ENCODE measurements around the gene MYH4. TPM values are rescaled to one million over a fixed set of nuclear protein-coding genes. Genes with fewer than 3 reads are reported as not detected.

Gene MYH4
- polyA plus RNA-seq, 1 donor from 2014 or later = not detected

DNA sequence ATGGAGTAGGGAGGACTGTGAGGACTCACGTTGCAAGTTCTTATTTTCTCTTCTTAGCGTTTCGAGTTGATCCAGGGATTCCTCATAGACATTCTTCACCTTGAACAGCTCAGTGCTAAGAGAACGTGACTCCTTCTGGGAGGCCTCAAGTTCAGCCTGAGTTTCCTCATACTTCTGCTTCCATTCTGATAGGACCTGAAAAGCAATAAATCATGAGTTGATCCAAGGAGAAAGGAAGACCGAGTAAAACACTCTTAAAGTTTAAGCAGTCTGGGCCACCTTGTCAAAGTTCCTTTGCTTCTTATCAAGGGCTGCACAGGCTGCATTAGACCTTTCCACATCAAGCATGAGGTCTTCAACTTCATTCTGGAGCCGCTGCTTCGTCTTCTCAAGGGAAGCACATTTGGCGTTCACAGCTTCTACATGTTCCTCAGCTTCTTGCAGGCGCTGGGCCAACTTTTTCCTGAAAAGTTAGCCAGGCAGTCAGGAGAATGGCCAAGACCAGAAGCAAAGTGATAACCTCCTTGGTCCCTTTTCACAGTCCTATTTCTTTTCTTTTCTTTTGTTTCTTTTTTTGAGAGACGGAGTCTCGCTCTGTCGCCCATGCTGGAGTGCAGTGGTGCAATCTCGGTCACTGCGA lies 72.7 kb downstream of the MYH4 start:
- Histone ChIP-seq H3K9me2 (ENCODE audit: insufficient read depth, low read length) (no peaks in the 10 kb centered on the region), H2AFZ (ENCODE audit: low read depth, low read length) (no peak overlapping the region), H3K27me3 (ENCODE audit: insufficient read depth, low read depth, low read length) (no peaks in the 10 kb centered on the region), H4K20me1 (ENCODE audit: insufficient read depth) (no peaks in the 10 kb centered on the region), H3K36me3 (ENCODE audit: insufficient read depth, low read length) (no peaks in the 10 kb centered on the region), H3F3A (ENCODE audit: insufficient read depth, low read length, poor library complexity, severe bottlenecking) (peaks cover 3% of the 10 kb centered on the region), H3K9ac (ENCODE audit: low read length) (no peak overlapping the region), H3K9me3 (ENCODE audit: low read length) (no peaks in the 10 kb centered on the region), H3K27ac (ENCODE audit: low read length) (no peak overlapping the region), H3K4me3 (ENCODE audit: low read length) (no peak overlapping the region), H3K79me2 (replicated peaks; ENCODE audit: insufficient read depth, low read length) (no peaks in the 10 kb centered on the region), H3K4me2 (ENCODE audit: low read length) (no peak overlapping the region)
- TF ChIP-seq SMC3 (conservative IDR thresholded peaks at IDR 0.05; ENCODE audit: poor library complexity) (no peak), EZH2 (IDR thresholded peaks at IDR 0.05; ENCODE audit: borderline replicate concordance, insufficient read depth, low read length, poor library complexity, severe bottlenecking) (no peak), TAF1 (IDR thresholded peaks at IDR 0.05; ENCODE audit: low read depth) (no peak), MXI1 (conservative IDR thresholded peaks at IDR 0.05; ENCODE audit: poor library complexity, severe bottlenecking) (no peak), EP300 (conservative IDR thresholded peaks at IDR 0.05; ENCODE audit: poor library complexity, severe bottlenecking) (no peak), RAD21 (conservative IDR thresholded peaks at IDR 0.05) (no peak), POLR2AphosphoS5 (IDR thresholded peaks at IDR 0.05) (no peak)
- TF ChIP-seq, protein P1, sequence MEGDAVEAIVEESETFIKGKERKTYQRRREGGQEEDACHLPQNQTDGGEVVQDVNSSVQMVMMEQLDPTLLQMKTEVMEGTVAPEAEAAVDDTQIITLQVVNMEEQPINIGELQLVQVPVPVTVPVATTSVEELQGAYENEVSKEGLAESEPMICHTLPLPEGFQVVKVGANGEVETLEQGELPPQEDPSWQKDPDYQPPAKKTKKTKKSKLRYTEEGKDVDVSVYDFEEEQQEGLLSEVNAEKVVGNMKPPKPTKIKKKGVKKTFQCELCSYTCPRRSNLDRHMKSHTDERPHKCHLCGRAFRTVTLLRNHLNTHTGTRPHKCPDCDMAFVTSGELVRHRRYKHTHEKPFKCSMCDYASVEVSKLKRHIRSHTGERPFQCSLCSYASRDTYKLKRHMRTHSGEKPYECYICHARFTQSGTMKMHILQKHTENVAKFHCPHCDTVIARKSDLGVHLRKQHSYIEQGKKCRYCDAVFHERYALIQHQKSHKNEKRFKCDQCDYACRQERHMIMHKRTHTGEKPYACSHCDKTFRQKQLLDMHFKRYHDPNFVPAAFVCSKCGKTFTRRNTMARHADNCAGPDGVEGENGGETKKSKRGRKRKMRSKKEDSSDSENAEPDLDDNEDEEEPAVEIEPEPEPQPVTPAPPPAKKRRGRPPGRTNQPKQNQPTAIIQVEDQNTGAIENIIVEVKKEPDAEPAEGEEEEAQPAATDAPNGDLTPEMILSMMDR (IDR thresholded peaks at IDR 0.05; ENCODE audit: poor library complexity, severe bottlenecking) = no peak
- TF ChIP-seq, protein P2, sequence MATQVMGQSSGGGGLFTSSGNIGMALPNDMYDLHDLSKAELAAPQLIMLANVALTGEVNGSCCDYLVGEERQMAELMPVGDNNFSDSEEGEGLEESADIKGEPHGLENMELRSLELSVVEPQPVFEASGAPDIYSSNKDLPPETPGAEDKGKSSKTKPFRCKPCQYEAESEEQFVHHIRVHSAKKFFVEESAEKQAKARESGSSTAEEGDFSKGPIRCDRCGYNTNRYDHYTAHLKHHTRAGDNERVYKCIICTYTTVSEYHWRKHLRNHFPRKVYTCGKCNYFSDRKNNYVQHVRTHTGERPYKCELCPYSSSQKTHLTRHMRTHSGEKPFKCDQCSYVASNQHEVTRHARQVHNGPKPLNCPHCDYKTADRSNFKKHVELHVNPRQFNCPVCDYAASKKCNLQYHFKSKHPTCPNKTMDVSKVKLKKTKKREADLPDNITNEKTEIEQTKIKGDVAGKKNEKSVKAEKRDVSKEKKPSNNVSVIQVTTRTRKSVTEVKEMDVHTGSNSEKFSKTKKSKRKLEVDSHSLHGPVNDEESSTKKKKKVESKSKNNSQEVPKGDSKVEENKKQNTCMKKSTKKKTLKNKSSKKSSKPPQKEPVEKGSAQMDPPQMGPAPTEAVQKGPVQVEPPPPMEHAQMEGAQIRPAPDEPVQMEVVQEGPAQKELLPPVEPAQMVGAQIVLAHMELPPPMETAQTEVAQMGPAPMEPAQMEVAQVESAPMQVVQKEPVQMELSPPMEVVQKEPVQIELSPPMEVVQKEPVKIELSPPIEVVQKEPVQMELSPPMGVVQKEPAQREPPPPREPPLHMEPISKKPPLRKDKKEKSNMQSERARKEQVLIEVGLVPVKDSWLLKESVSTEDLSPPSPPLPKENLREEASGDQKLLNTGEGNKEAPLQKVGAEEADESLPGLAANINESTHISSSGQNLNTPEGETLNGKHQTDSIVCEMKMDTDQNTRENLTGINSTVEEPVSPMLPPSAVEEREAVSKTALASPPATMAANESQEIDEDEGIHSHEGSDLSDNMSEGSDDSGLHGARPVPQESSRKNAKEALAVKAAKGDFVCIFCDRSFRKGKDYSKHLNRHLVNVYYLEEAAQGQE (IDR thresholded peaks at IDR 0.05; ENCODE audit: borderline replicate concordance) = no peak

DNA sequence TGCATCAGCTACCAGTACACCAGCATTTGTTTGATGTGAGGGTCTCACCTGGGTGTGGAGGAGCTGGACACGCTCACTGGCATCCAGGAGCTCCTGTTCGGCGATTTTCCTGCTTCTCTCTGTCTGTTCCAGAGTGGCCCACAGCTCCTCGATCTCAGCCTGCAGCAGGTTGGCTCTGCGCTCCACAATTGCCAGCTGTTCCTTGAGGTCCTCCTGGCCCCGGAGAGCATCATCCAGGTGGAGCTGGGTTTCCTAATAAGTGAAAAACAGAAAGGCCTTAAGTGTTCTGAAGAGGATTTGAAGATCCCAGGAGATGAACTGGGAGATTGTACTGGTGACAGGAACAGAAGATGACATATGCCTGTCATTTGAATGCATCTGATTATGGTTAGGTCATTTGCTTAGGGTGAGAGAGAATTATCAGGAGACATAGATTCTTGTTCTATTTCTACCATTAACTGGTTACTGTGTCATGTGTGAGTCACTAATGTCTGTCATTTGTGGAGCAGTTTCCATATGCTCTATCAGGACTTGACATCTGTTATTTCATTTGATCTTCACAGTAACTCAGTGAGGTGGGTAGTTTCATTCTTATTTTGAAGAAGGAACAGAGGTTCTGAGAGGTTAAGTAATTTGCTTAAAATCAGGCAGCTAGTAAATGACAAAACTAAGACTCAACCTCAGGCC lies 75.0 kb downstream of the MYH4 start:
- peak overlapping the region; percentile 48 for H3K4me3 ChIP-seq (ENCODE audit: low read length)
- no peak overlapping the region for H2AFZ ChIP-seq (ENCODE audit: low read depth, low read length)
- TF ChIP-seq SMC3 (conservative IDR thresholded peaks at IDR 0.05; ENCODE audit: poor library complexity) (no peak), EP300 (conservative IDR thresholded peaks at IDR 0.05; ENCODE audit: poor library complexity, severe bottlenecking) (peak; percentile 93), EZH2 (IDR thresholded peaks at IDR 0.05; ENCODE audit: borderline replicate concordance, insufficient read depth, low read length, poor library complexity, severe bottlenecking) (no peak), POLR2AphosphoS5 (IDR thresholded peaks at IDR 0.05) (peak; percentile 50)
- TF ChIP-seq, protein P1 (IDR thresholded peaks at IDR 0.05; ENCODE audit: poor library complexity, severe bottlenecking) = no peak
- TF ChIP-seq, protein P2 (IDR thresholded peaks at IDR 0.05; ENCODE audit: borderline replicate concordance) = peak; percentile 89
- H3K9ac ChIP-seq (ENCODE audit: low read length) = peak overlapping the region; percentile 55
- peaks cover 3% of the 10 kb centered on the region for H3F3A ChIP-seq (ENCODE audit: insufficient read depth, low read length, poor library complexity, severe bottlenecking)
- no peaks in the 10 kb centered on the region for H3K36me3 ChIP-seq (ENCODE audit: insufficient read depth, low read length)
- H3K9me2 ChIP-seq (ENCODE audit: insufficient read depth, low read length) = no peaks in the 10 kb centered on the region
- H3K4me2 ChIP-seq (ENCODE audit: low read length) = peak overlapping the region; percentile 27
- H3K79me2 ChIP-seq (replicated peaks; ENCODE audit: insufficient read depth, low read length) = no peaks in the 10 kb centered on the region
- H3K9me3 ChIP-seq (ENCODE audit: low read length) = no peaks in the 10 kb centered on the region
- no peaks in the 10 kb centered on the region for H3K27me3 ChIP-seq (ENCODE audit: insufficient read depth, low read depth, low read length)
- peak overlapping the region; percentile 84 for H3K27ac ChIP-seq (ENCODE audit: low read length)
- no peaks in the 10 kb centered on the region for H4K20me1 ChIP-seq (ENCODE audit: insufficient read depth)
